GM21528 (cell line): ENCODE data around the gene NKD2.

Experiments
- ATAC-seq: cut with Tn5 transposase; IDR thresholded peaks from one replicate; pipeline ENCODE4 v1.9.1; 2021; ENCODE audit warnings: mild to moderate bottlenecking, moderate library complexity; ENCODE audit not compliant: unreplicated experiment, low FRiP score

NKD2 gene

GRCh38 chr5:1028481-1029281 lies 20.1 kb downstream of the NKD2 start:
- no peak for ATAC-seq

GRCh38 chr5:1029282-1029944 lies 20.8 kb downstream of the NKD2 start:
- ATAC-seq: no peak

GRCh38 chr5:1029945-1030625 lies 21.5 kb downstream of the NKD2 start:
- no peak for ATAC-seq

GRCh38 chr5:1030801-1031271 lies 22.2 kb downstream of the NKD2 start:
- ATAC-seq: no peak

- ATAC-seq: no peak
Observed at GRCh38 chr5:1031306-1031959, 22.8 kb downstream of the NKD2 start.

- no peak for ATAC-seq
Observed at GRCh38 chr5:1032011-1032410, 23.4 kb downstream of the NKD2 start.

- no peak for ATAC-seq
Observed at GRCh38 chr5:1032551-1033027, 24.0 kb downstream of the NKD2 start.

GRCh38 chr5:1033178-1033577 lies 24.6 kb downstream of the NKD2 start:
- no peak for ATAC-seq

- no peak for ATAC-seq
Observed at GRCh38 chr5:1033606-1034420, 25.2 kb downstream of the NKD2 start.

- no peak for ATAC-seq
Observed at GRCh38 chr5:1034421-1034905, 25.9 kb downstream of the NKD2 start.

GRCh38 chr5:1034986-1035385 lies 26.4 kb downstream of the NKD2 start:
- no peak for ATAC-seq

- no peak for ATAC-seq
Observed at GRCh38 chr5:1035421-1036405, 27.1 kb downstream of the NKD2 start.

GRCh38 chr5:1036504-1037122 lies 28.0 kb downstream of the NKD2 start:
- no peak for ATAC-seq

- ATAC-seq: no peak
Observed at GRCh38 chr5:1037123-1037670, 28.6 kb downstream of the NKD2 start.

GRCh38 chr5:1037671-1038416 lies 29.2 kb downstream of the NKD2 start:
- no peak for ATAC-seq

- no peak for ATAC-seq
Observed at GRCh38 chr5:1038417-1039209, 30.0 kb downstream of the NKD2 start.
